ENCODE results near the gene TNNI3K.

Gene TNNI3K

DNA sequence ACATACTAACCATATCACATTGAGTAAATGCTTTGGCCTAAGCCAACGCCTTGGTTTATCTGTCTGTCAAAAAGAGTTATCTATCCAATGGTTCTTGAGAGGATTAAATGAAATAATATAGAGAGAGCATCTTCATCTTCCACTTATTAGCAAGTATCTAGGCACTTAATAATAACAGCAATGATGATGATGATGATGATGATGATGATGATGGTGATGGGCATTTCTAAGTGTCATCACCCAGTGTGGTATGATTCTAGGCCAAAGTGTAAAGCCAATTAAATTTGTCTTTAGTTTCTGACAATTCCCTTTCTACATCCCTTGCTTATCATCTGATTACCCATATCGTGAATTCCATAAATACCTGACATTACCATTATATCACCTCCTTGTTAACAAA, 342.9 kb downstream of the TNNI3K start:
- Mint-ChIP-seq H3K27me3 (peaks cover 3% of the 10 kb centered on the region), H3K4me3 (no peak overlapping the region), H3K27ac (no peak overlapping the region), H3K4me1 (no peaks in the 10 kb centered on the region), H3K9me3 (no peaks in the 10 kb centered on the region), H3K36me3 (no peaks in the 10 kb centered on the region)

- H3K9me3 Mint-ChIP-seq: no peaks in the 10 kb centered on the region
- peaks cover 2% of the 10 kb centered on the region for H3K27me3 Mint-ChIP-seq
- H3K4me1 Mint-ChIP-seq: no peaks in the 10 kb centered on the region
- no peak overlapping the region for H3K27ac Mint-ChIP-seq
- no peaks in the 10 kb centered on the region for H3K36me3 Mint-ChIP-seq
- no peak overlapping the region for H3K4me3 Mint-ChIP-seq
Measured at GRCh38 chr1:74579425-74579824, 344.2 kb downstream of the TNNI3K start.

DNA sequence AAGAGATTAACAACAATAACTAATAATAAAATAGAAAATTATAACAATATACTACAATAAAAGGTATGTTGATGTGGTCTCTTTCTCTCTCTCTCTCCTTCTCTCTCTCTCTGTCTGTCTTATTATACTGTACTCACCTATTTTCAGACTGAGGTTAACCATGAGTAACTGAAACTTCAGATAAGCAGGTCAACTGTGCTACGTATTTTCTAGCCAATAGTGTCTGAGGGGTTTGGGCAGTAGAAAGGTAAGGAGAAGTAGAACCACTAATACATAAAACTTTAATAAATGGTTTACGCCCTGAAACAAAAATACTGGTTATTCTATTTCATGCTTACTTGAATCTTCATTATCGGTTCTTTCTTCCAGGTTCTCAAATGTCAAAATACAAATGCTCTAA, 348.2 kb downstream of the TNNI3K start:
- H3K36me3 Mint-ChIP-seq: no peaks in the 10 kb centered on the region

GRCh38 chr1:74584185-74584584, 349.0 kb downstream of the TNNI3K start:
- Mint-ChIP-seq H3K27ac (no peak overlapping the region), H3K27me3 (peaks cover 2% of the 10 kb centered on the region), H3K36me3 (no peaks in the 10 kb centered on the region), H3K9me3 (no peaks in the 10 kb centered on the region), H3K4me3 (no peak overlapping the region), H3K4me1 (no peaks in the 10 kb centered on the region)

More for the DNA sequence above, 348.2 kb downstream of the TNNI3K start:
- Mint-ChIP-seq H3K9me3 (no peaks in the 10 kb centered on the region), H3K27me3 (peaks cover 2% of the 10 kb centered on the region), H3K4me3 (no peak overlapping the region), H3K4me1 (no peaks in the 10 kb centered on the region), H3K27ac (no peak overlapping the region)

GRCh38 chr1:74586253-74586897, 351.2 kb downstream of the TNNI3K start:
- Mint-ChIP-seq H3K9me3 (no peaks in the 10 kb centered on the region), H3K36me3 (no peaks in the 10 kb centered on the region), H3K27me3 (peaks cover 4% of the 10 kb centered on the region), H3K27ac (no peak overlapping the region), H3K4me3 (no peak overlapping the region), H3K4me1 (no peaks in the 10 kb centered on the region)

GRCh38 chr1:74587888-74588287, 352.7 kb downstream of the TNNI3K start:
- H3K9me3 Mint-ChIP-seq: no peaks in the 10 kb centered on the region
- H3K36me3 Mint-ChIP-seq: no peaks in the 10 kb centered on the region
- no peak overlapping the region for H3K27ac Mint-ChIP-seq
- no peaks in the 10 kb centered on the region for H3K4me1 Mint-ChIP-seq
- H3K4me3 Mint-ChIP-seq: no peak overlapping the region
- H3K27me3 Mint-ChIP-seq: peaks cover 3% of the 10 kb centered on the region

- H3K36me3 Mint-ChIP-seq: no peaks in the 10 kb centered on the region
- H3K27ac Mint-ChIP-seq: no peak overlapping the region
- no peak overlapping the region for H3K4me3 Mint-ChIP-seq
- H3K9me3 Mint-ChIP-seq: no peaks in the 10 kb centered on the region
- no peaks in the 10 kb centered on the region for H3K4me1 Mint-ChIP-seq
- peaks cover 2% of the 10 kb centered on the region for H3K27me3 Mint-ChIP-seq
Measured at GRCh38 chr1:74590288-74590687, 355.1 kb downstream of the TNNI3K start.

DNA sequence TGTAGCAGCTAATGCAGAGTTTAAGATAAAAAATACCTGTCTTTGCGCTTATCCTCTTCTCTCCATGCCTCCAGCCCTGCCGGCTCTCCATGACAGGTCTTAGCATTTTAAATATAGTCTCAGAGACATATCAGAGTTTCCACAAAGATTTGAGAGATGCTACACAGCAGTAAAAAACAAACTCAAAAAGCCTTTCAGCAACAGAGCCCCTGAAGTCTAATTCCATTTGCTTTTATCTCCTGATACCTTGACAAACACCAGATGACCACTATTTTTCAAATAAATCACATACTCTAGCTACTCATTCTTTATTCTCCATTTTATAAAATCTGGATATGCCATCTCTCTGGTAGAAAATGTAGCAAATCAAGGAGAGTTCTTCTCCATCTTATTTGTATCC, 356.8 kb downstream of the TNNI3K start:
- Mint-ChIP-seq H3K4me1 (no peaks in the 10 kb centered on the region), H3K9me3 (no peaks in the 10 kb centered on the region), H3K4me3 (no peak overlapping the region), H3K27me3 (peaks cover 2% of the 10 kb centered on the region), H3K36me3 (no peaks in the 10 kb centered on the region), H3K27ac (no peak overlapping the region)

DNA sequence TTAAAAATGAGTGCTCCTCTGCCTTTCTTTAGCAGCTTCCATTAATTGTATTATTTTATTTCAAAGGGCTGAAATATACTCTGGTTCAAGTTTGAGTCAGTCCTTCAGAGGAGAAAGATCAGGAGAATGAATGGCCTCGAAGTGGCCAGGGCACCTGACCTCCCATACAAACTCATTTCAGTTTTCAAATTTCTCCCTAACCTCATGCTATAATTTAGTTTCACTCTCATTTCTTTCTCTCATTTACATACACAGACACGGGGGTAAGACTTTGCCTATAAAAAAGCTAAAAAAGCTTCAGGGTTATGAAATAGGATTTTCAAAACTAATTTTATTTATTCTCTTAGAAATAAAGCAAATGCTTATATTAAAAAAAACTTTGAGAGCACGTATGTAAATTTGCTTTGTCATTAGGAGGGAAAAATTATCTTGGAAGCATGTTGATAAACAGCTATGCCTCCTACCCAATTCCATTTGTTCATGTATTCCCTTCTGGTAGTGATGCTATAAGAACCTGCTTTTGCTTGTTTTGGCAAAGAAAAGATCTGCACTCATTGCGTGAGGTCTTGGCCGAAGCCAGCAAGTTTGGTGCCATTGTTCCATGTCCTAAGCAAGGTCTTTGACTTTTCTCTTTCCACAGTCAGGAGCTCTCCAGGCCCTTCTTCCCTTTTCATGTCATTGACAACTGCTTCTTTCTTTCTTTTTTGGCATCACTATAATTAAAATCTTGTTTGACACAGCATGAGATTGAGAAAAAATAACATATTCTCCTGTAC, 357.6 kb downstream of the TNNI3K start:
- Mint-ChIP-seq H3K27ac (no peak overlapping the region), H3K4me1 (no peaks in the 10 kb centered on the region), H3K27me3 (peaks cover 2% of the 10 kb centered on the region), H3K36me3 (no peaks in the 10 kb centered on the region), H3K4me3 (no peak overlapping the region), H3K9me3 (no peaks in the 10 kb centered on the region)
